ENCODE data around the gene ZNF638. TPM values are rescaled to one million over a fixed set of nuclear protein-coding genes. Genes with fewer than 3 reads are reported as not detected.

Gene ZNF638
- total and polyA plus RNA-seq, 9 donors, result 76.0 to 150 (median 105) TPM

GRCh38 chr2:71451705-71452104 lies 120.1 kb downstream of the ZNF638 start:
- H3K27me3 ChIP-seq (ENCODE audit: control insufficient read depth, insufficient read depth, low read length), result peaks cover 8% of the 10 kb centered on the region
- no peak for DNase-seq
- whole genome bisulfite sequencing (ENCODE audit: insufficient coverage), result 86% methylated on average over 1 of the region's 4 CpGs
- no peaks in the 10 kb centered on the region for H3K9me3 ChIP-seq (replicated peaks; ENCODE audit: control insufficient read depth, low read depth, low read length)
- H3K27ac ChIP-seq (ENCODE audit: low read length), result peak overlapping the region; percentile 80
- H3K4me1 ChIP-seq (ENCODE audit: control insufficient read depth, insufficient read depth, low read length), result peaks cover 61% of the 10 kb centered on the region
- H3K4me3 ChIP-seq (ENCODE audit: low read length), result no peak overlapping the region
- no peaks in the 10 kb centered on the region for H3K36me3 ChIP-seq (ENCODE audit: control insufficient read depth, insufficient read depth, low read length)

DNA sequence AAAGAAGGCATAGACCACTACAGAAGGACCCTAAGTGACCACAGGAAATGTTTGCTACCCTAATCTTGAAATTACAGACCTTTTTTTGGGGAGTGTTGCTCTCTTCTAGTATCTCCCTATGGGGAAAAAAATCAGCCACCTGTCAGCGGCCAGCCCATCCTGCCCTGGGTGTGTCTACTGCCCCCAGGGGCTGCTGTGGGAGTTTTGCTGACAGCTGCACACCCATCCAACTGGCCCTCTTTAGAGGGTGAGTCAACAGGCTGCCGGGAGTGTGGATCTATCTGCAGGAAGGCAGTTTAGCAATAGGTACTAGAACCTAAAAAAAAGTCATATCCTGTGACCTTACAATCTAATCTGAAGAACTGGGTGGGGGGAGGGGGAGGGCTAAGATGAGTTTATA lies 121.0 kb downstream of the ZNF638 start:
- peak; percentile 74 for DNase-seq

GRCh38 chr2:71453404-71454220 lies 122.0 kb downstream of the ZNF638 start, which contains the start of gene DYSF:
DYSF (plus strand) TSS chr2:71453561.
- peak; percentile 79 for DNase-seq
- WGBS (ENCODE audit: insufficient coverage), result under 1% methylated on average over 59 of the region's 66 CpGs
- Histone ChIP-seq H3K27me3 (ENCODE audit: control insufficient read depth, insufficient read depth, low read length) (peaks cover 8% of the 10 kb centered on the region), H3K4me3 (ENCODE audit: low read length) (peak within 1 kb of the TSS; percentile 65), H3K9me3 (replicated peaks; ENCODE audit: control insufficient read depth, low read depth, low read length) (no peaks in the 10 kb centered on the region), H3K36me3 (ENCODE audit: control insufficient read depth, insufficient read depth, low read length) (peaks cover 2% of the 10 kb centered on the region), H3K27ac (ENCODE audit: low read length) (peak within 1 kb of the TSS; percentile 80), H3K4me1 (ENCODE audit: control insufficient read depth, insufficient read depth, low read length) (peaks cover 75% of the 10 kb centered on the region)

More for the DNA sequence above, 121.0 kb downstream of the ZNF638 start:
- no peaks in the 10 kb centered on the region for H3K9me3 ChIP-seq (replicated peaks; ENCODE audit: control insufficient read depth, low read depth, low read length)
- peaks cover 2% of the 10 kb centered on the region for H3K36me3 ChIP-seq (ENCODE audit: control insufficient read depth, insufficient read depth, low read length)
- H3K4me1 ChIP-seq (ENCODE audit: control insufficient read depth, insufficient read depth, low read length), result peaks cover 67% of the 10 kb centered on the region
- H3K4me3 ChIP-seq (ENCODE audit: low read length), result peak overlapping the region; percentile 65
- H3K27ac ChIP-seq (ENCODE audit: low read length), result peak overlapping the region; percentile 80
- H3K27me3 ChIP-seq (ENCODE audit: control insufficient read depth, insufficient read depth, low read length), result peaks cover 8% of the 10 kb centered on the region
- no CpG with 5 or more reads among the region's 2 CpGs for WGBS (ENCODE audit: insufficient coverage)

- peaks cover 81% of the 10 kb centered on the region for H3K4me1 ChIP-seq (ENCODE audit: control insufficient read depth, insufficient read depth, low read length)
- H3K4me3 ChIP-seq (ENCODE audit: low read length), result peak overlapping the region; percentile 65
- H3K27me3 ChIP-seq (ENCODE audit: control insufficient read depth, insufficient read depth, low read length), result peaks cover 8% of the 10 kb centered on the region
- H3K27ac ChIP-seq (ENCODE audit: low read length), result peak overlapping the region; percentile 80
- H3K9me3 ChIP-seq (replicated peaks; ENCODE audit: control insufficient read depth, low read depth, low read length), result no peaks in the 10 kb centered on the region
- 17% methylated on average over 10 of the region's 17 CpGs for WGBS (ENCODE audit: insufficient coverage)
- peaks cover 8% of the 10 kb centered on the region for H3K36me3 ChIP-seq (ENCODE audit: control insufficient read depth, insufficient read depth, low read length)
- DNase-seq, result peak; percentile 57
These were observed 122.8 kb downstream of the ZNF638 start for GRCh38 chr2:71454221-71455010.

GRCh38 chr2:71455011-71455740 lies 123.6 kb downstream of the ZNF638 start:
- WGBS (ENCODE audit: insufficient coverage), result 53% methylated on average over 6 of the region's 8 CpGs
- peak overlapping the region; percentile 65 for H3K4me3 ChIP-seq (ENCODE audit: low read length)
- H3K36me3 ChIP-seq (ENCODE audit: control insufficient read depth, insufficient read depth, low read length), result peaks cover 8% of the 10 kb centered on the region
- peak overlapping the region; percentile 80 for H3K27ac ChIP-seq (ENCODE audit: low read length)
- H3K27me3 ChIP-seq (ENCODE audit: control insufficient read depth, insufficient read depth, low read length), result peaks cover 8% of the 10 kb centered on the region
- no peaks in the 10 kb centered on the region for H3K9me3 ChIP-seq (replicated peaks; ENCODE audit: control insufficient read depth, low read depth, low read length)
- H3K4me1 ChIP-seq (ENCODE audit: control insufficient read depth, insufficient read depth, low read length), result peaks cover 79% of the 10 kb centered on the region
- no peak for DNase-seq

DNA sequence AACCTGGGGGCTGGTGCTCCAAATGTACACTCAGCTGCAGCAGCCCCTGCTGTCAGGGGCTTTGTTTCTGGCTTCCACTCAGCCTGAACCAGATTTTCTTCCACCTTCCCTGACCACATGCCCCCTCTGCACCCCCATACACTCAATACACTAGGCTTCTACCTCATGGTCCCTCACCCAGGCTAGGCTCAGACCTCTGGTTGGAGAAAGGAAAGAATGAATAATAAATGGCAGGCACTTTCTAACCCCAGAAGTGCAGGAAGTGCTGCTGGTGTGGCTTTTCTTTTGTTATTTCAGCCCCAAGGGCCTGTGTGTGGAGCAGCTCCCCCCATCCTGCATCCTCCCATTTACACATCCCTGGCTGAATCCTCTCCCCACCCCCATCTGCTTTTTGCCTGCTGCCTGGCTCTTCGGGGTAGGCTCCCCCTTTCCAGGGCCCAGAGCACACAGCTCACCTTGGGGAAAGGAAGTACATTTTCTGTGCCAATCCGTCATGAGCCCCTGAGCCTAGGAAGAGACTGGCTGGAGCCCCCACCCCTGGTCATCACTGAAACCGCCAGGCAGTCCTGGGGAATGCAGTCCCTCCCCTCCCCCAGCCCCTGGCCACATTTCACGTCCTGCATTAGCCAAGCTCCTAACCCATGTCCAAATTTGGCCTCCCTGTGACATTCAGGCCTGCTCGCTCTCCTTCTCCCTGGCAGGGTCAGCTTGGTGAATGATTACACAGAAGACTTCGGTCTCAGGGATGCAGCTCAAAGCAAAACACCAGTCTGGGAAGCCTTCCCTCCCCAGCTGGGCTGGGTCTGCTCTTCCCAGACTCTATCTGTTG lies 124.4 kb downstream of the ZNF638 start:
- Histone ChIP-seq H3K27ac (ENCODE audit: low read length) (peak overlapping the region; percentile 80), H3K4me1 (ENCODE audit: control insufficient read depth, insufficient read depth, low read length) (peaks cover 83% of the 10 kb centered on the region), H3K4me3 (ENCODE audit: low read length) (no peak overlapping the region), H3K9me3 (replicated peaks; ENCODE audit: control insufficient read depth, low read depth, low read length) (no peaks in the 10 kb centered on the region), H3K27me3 (ENCODE audit: control insufficient read depth, insufficient read depth, low read length) (peaks cover 8% of the 10 kb centered on the region), H3K36me3 (ENCODE audit: control insufficient read depth, insufficient read depth, low read length) (peaks cover 8% of the 10 kb centered on the region)
- 15% methylated on average over 5 of the region's 6 CpGs for WGBS (ENCODE audit: insufficient coverage)
- DNase-seq, result no peak

DNA sequence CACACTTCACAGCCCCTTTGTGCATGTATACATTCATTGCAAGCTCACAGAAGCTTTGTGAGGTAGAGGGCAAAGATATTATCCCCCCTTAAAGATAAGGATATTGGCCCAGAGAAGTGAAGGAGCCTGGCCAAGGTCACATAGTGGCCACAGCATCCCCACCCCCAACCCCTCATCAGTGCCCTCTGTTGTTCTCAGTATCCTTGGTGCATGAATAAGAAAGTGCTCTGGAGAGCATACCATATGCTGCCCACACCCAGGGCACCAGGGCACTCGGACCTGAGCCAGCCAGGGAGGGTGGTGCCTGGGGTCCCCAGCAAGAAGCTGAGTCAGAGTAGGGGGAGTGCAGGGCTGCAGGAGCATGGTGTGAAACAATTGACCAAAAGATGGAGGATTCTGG lies 125.0 kb downstream of the ZNF638 start:
- Histone ChIP-seq H3K27me3 (ENCODE audit: control insufficient read depth, insufficient read depth, low read length) (peaks cover 8% of the 10 kb centered on the region), H3K4me3 (ENCODE audit: low read length) (no peak overlapping the region), H3K4me1 (ENCODE audit: control insufficient read depth, insufficient read depth, low read length) (peaks cover 85% of the 10 kb centered on the region), H3K27ac (ENCODE audit: low read length) (no peak overlapping the region), H3K36me3 (ENCODE audit: control insufficient read depth, insufficient read depth, low read length) (peaks cover 8% of the 10 kb centered on the region), H3K9me3 (replicated peaks; ENCODE audit: control insufficient read depth, low read depth, low read length) (no peaks in the 10 kb centered on the region)
- no peak for DNase-seq
- WGBS (ENCODE audit: insufficient coverage), result 83% methylated on average over 1 of the region's 1 CpG

GRCh38 chr2:71457123-71457915 lies 125.7 kb downstream of the ZNF638 start:
- Histone ChIP-seq H3K27me3 (ENCODE audit: control insufficient read depth, insufficient read depth, low read length) (peaks cover 8% of the 10 kb centered on the region), H3K27ac (ENCODE audit: low read length) (no peak overlapping the region), H3K36me3 (ENCODE audit: control insufficient read depth, insufficient read depth, low read length) (peaks cover 8% of the 10 kb centered on the region), H3K4me3 (ENCODE audit: low read length) (no peak overlapping the region), H3K4me1 (ENCODE audit: control insufficient read depth, insufficient read depth, low read length) (peaks cover 85% of the 10 kb centered on the region), H3K9me3 (replicated peaks; ENCODE audit: control insufficient read depth, low read depth, low read length) (peaks cover 2% of the 10 kb centered on the region)
- WGBS (ENCODE audit: insufficient coverage), result 93% methylated on average over 8 of the region's 9 CpGs
- no peak for DNase-seq

GRCh38 chr2:71457923-71458322 lies 126.3 kb downstream of the ZNF638 start:
- H3K27ac ChIP-seq (ENCODE audit: low read length), result no peak overlapping the region
- WGBS (ENCODE audit: insufficient coverage), result 100% methylated on average over 3 of the region's 4 CpGs
- peaks cover 6% of the 10 kb centered on the region for H3K9me3 ChIP-seq (replicated peaks; ENCODE audit: control insufficient read depth, low read depth, low read length)
- peaks cover 87% of the 10 kb centered on the region for H3K4me1 ChIP-seq (ENCODE audit: control insufficient read depth, insufficient read depth, low read length)
- H3K27me3 ChIP-seq (ENCODE audit: control insufficient read depth, insufficient read depth, low read length), result peaks cover 8% of the 10 kb centered on the region
- H3K4me3 ChIP-seq (ENCODE audit: low read length), result no peak overlapping the region
- DNase-seq, result no peak
- H3K36me3 ChIP-seq (ENCODE audit: control insufficient read depth, insufficient read depth, low read length), result peaks cover 8% of the 10 kb centered on the region

Measured in muscle of leg (tissue), 11 donors.